Ramos (cell line): Measurements from ENCODE around the gene DNAJC16.

Source experiments
- in situ Hi-C: fragments of 300-500 bp; cut with MboI; formaldehyde crosslinking; loops from one replicate; pipeline ENCODE4 v1.14.3; 2022; ENCODE audit warnings: low sequenced_read_pairs; ENCODE audit not compliant: unreplicated experiment

The DNAJC16 gene

DNA sequence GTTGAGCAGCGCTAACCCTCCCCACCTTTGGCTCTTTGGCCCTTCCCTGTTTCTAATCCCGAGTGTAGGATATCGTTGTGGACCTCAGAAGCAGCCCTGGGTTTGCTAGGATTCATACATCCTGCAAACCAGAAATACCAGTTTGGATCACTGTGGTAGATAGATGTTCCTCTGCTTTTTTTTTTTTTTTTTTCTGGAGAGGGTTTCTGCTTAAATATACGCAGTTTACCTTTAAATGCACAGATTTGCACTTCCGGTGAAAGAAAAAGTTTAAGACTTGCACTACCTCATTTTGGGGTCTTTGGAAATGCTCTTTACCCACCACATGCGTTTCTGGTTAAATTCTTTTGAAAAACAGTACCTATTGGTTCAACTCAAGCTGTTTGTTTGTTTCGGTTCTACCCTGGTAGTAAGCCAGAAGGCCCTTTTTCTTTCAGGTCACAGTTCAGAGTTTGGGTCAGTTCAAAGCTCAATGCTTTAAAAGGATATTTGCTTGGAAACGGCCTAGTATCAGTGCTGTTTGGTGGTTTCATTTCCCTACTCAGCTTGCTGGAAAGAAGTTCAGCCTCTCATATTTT is 91.5 kb downstream of the DNAJC16 start:
- in situ Hi-C loops, result no loop called here

DNA sequence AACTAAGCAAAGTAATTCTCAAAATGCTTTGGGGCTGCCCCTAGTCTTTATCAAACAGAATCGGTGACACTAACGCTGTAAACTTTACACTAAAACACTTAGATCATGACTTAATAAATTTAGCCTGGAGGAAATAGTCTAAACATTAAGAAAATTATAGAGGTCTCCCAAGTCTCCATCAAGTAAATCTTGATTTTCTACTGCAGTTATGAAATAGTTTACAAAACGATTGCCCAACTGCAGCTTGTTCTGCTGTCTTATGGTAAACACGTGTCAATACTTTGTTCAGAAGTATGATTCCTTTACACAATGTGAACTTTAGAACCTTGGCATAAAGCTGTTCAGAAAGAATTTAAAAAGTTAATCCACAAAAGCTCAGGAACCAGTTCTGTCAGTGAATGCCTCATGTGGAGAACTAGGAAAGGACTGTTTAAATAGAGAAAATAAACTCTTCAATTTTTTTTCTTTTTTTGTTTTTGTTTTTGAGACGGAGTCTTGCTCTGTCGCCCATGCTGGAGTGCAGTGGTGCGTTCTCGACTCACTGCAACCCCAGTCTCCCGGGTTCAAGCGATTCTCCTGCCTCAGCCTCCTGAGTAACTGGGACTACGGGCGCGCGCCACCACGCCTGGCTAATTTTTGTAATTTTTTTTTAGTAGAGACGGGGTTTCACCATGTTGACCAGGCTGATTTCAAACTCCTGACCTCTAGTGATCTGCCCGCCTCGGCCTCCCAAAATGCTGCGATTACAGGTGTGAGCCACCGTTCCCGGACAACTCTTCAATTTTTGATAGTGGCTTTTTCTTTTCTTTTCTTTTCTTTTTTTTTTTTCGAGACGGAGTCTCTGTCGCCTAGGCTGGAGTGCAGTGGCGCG is 92.2 kb downstream of the DNAJC16 start:
- in situ Hi-C loops, result no loop called here

DNA sequence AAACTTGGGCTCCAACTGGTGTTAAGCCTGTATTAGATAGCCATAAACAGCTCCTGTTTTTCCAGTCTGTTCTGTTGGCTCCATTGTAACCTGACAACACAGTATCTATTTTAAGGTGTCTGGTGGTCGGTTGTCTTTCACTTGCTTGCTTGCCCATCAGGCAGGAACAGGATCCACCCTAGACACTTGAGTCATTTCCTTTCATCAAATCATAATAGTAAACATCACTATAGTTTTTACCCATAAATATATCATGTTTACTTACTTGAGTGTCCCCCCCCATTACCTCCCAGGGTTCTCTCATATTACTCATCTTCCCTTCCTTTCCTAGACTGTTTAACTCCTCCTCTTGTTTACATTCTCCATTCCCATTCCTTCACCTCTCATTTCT is 93.5 kb downstream of the DNAJC16 start:
- in situ Hi-C loops, result no loop called here

DNA sequence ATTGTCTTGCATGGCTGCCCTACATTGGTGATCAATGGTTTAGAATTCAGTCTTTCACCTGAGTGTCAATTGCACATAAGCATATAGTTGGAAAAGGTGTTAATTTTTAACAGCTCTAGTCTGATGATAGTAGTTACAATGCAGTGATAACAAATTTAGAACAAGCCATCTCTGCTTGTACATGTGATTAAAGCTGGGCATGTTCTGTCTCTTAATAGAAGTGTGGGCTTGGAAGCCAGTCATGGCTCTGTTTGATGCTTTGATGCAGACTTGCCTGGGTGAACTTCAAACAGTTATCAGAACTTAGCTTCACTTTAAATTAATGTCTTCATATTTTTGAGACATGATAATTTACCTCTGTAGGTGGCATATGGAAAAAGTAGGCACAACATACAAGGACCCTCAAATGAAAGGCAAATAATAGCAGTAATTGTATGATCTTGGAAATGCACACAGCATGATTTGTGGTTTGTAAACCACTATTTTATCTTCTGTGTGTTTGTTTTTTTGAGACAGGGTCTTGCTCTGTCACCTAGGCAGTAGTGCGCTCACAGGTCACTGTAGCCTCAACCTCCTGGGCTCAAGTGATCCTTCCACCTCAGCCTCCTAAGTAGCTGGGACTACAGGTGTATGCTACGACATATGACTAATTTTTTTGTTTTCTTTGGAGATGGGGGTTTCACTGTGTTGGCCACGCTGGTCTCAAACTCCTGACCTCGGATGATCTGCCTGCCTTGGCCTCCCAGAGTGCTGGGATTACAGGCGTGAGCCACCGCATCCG is 94.4 kb downstream of the DNAJC16 start:
- in situ Hi-C loops, result no loop called here

DNA sequence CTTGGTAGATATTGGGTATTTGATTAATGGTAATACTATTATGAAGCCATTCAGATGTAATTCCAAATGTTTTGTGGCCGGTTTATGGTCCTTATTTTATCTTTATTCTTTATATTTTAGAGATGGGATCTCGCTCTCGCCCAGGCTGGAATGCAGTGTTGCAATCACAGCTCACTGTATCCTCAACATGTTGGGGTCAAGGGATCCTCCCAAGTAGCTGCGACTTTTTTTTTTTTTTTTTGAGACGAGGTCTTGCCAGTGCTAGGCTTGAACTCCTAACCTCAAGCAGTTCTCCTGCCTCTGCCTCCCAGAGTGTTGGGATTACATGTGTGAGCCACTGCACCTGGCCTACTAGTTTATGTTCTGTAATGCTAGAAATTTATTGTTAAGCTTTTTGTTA is 95.3 kb downstream of the DNAJC16 start:
- in situ Hi-C loops, result no loop called here

DNA sequence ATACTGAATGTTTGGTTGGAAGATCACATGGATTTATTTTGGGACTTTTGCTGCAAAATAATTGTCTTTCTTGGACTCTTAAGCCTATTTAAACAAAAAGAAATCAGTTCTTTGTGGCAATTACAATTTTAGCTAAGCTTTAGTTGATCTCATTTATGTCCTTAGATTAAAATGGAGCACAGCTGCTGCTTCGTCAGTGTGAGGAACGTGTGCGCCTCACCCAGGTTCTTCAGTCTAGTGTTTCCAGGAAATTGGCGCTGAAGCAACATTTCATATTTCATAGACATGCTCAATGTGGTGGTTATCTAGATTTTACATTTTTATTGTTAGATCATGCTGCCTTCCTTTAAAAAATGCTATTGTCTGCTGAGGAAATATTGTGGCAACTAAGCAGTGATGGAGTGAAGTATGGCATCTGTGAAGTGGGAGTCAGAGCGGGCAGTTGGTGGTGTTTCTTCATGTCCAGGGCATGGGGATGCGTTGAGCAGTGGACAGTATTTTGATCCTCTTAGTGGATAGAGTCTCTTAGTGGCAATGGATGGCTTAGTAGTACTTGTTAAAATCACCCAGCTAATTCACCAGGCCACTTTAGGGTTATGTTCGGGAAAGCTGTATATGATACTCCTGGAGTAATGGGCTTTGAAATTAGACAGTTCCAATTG is 96.2 kb downstream of the DNAJC16 start:
- in situ Hi-C loops, result no loop called here

DNA sequence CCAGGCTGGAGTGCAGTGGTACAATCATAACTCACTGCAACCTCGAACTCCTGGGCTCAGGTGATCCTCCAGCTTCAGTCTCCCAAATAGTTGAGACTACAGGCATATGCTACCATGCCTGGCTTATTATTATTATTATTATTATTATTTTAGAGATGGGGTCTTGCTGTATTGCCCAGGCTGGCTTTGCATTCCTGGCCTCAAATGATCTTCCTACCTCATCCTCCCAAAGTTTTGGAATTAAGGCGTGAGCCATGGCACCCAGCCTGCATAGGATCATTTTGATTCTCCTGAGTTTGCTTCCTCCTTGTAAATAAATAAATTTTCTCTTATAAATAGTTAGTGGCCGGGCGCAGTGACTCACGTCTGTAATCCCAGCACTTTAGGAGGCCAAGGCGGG is 96.8 kb downstream of the DNAJC16 start:
- in situ Hi-C loops, result no loop called here

DNA sequence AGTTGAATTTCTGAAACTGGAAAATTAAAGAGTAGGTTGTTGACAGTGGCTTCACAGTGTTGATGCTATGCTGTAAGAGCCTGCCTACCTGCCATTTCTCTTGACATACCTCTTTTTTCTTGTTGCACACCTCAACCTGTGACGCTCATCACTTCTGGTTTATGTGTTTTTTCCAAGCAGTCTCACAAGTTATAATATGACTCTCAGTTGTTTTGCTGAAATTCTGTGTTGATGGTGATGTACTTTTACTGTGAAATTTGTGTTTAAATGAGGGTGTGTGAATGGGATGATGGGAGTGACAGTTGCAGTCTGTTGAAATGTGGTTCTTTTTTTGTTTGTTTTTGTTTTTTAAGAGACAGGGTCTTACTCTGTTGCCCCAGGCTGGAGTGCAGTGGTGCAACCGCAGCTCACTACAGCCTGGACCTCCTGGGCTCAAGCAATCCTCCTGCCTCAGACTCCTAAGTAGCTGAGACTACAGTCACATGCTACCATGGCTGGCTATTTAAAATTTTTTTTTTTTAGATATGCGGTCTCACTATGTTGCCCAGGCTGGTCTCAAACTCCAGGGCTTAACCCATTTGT is 97.6 kb downstream of the DNAJC16 start:
- in situ Hi-C loops, result no loop called here

DNA sequence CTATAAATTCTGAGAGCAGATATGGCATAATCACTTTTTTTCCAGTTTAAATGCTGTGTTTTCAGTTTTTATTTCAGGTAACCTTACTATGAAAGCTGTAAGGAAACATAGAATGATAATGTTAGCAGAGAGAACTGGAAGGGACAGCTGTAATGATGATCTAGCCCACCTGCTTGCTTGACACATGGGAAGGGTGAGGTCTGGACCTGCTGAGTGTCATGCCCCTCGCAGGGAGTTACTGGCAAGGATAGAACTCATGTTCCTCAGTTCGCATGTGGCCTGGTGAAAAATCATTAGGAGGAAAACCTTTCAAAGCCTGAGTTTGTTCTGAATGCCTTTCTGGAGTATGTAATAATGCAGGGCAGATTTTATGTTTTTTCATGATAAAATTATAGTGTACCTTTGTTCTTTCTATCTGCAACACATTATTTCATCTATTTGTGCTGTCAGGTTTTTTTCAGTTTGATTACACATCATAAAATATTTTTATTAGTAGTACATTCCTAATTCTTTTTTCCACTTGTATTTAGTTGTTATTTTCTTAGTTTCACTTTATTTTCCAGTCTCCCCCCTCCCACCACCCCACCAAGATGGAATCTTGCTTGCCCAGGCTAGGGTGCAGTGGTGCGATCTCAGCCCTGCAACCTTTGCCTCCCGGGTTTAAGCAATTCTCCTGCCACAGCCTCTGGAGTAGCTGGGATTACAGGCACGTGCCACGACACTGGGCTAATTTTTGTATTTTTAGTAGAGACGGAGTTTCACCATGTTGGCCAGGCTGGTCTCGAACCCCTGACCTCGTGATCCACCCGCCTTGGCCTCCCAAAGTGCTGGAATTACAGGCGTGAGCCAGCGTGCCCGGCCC is 98.6 kb downstream of the DNAJC16 start:
- in situ Hi-C loops, result no loop called here
